Prostate gland (tissue), 2 donors: ENCODE data around the gene AIMP1. TPM values are rescaled to one million over a fixed set of nuclear protein-coding genes. Genes with fewer than 3 reads are reported as not detected.

Experiments
- DNase-seq: peaks from one replicate; pipeline ENCODE4 v3.0.0-alpha.2; 2019; ENCODE audit warnings: low spot score
- H3K27ac ChIP-seq, 2 donors: fragments of 200-600 bp; sonication (generic); 2 replicates each; pipeline ENCODE4 v1.5.1; 2017 to 2019
- H3K27me3 ChIP-seq: fragments of 200-600 bp; sonication (generic); replicated peaks from 2 replicates; pipeline ENCODE4 v1.5.1; 2019; ENCODE audit not compliant: insufficient read depth
- H3K36me3 ChIP-seq, 2 donors: fragments of 200-600 bp; sonication (generic); 1 replicate in 1 of 2; 2 replicates in 1 of 2; pipeline versions ENCODE4 v1.5.1 to v1.8.1; 2017 to 2019
- H3K4me1 ChIP-seq: fragments of 200-600 bp; sonication (generic); replicated peaks from 2 replicates; pipeline ENCODE4 v1.5.1; 2019
- H3K4me3 ChIP-seq, 2 donors: fragments of 200-600 bp; sonication (generic); 2 replicates each; pipeline ENCODE4 v1.5.1; 2017 to 2019
- H3K9me3 ChIP-seq: fragments of 200-600 bp; sonication (generic); 2 replicates; pipeline ENCODE4 v1.5.1; 2017
- CTCF ChIP-seq, 4 experiments: fragments of 200-600 bp in 2 of 4; fragments of 450-650 bp in 2 of 4; sonication (generic) in 2 of 4; IDR thresholded peaks; 1 replicate in 3 of 4; 2 replicates in 1 of 4; pipeline ENCODE4 v1.5.1; 2016 to 2019; ENCODE audit warnings: antibody characterized with exemption in 4 of 4, mild to moderate bottlenecking in 2 of 4, moderate library complexity in 2 of 4
- POLR2A ChIP-seq: fragments of 450-650 bp; IDR thresholded peaks from one replicate; pipeline ENCODE4 v1.6.1; 2016; ENCODE audit warnings: antibody characterized with exemption, mild to moderate bottlenecking
- POLR2AphosphoS5 ChIP-seq: sonication (generic); formaldehyde crosslinking; IDR thresholded peaks from one replicate; pipeline ENCODE4 v1.6.1; 2017; ENCODE audit warnings: antibody characterized with exemption
- WGBS: methylation state at CpG from one replicate; pipeline ENCODE4 v1.1.5; 2018; 5-methylcytosine and 5-hydroxymethylcytosine counted together
- intact Hi-C: fragments of 100-400 bp; cut with DNase I; formaldehyde crosslinking; loops from one replicate; pipeline ENCODE4 v1.14.2; 2022
- total RNA-seq, 2 donors: library from RNA; depleted of rRNA; stranded (reverse); fragments of >200 nt; gene quantifications; one replicate each; pipeline ENCODE4 v1.1.0, GENCODE V29; 2016

The AIMP1 gene
- total RNA-seq, 2 donors from 2014 or later, result 20.5 to 32.4 TPM

DNA sequence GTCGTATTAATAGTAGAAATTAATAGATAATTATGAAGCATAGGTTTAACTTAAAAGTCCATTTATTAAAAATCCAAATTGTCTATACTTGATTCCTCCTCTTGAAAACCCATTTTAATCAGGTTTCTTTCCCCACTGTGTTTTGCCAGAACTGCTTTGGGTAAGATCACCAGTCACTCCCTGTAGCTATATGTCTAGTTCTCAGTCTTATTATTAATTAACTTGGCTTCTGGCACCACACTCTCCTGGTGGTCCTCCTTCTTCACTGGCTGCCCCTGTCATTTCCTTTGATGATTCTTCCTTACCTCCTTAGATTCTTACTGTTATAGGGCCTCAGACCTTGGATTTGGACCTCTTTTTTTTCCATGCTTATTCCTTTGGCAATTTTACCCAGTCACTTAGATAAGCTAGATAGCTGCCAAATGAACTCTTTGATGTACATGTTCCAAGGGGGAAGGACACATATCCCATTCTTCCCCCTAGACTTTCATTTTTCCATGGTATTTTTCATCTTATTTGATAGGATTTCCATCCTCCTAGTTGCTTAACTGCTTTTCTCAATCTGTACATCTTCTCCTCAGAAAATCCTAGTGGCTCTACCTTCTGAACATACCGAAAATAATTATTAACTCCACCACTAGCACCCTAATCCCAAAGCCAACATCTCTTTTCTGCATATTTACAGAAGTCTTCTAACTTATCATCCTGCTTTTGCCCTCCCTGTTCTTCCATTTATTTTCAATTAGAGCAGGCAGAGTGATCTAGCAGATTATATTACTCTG, 27.7 kb downstream of the AIMP1 start:
- intact Hi-C loops, result no loop called here
- Histone ChIP-seq H3K9me3 (no peaks in the 10 kb centered on the region), H3K27ac (no peak overlapping the region), H3K4me1 (no peaks in the 10 kb centered on the region), H3K36me3 (no peaks in the 10 kb centered on the region), H3K4me3 (no peak overlapping the region), H3K27me3 (no peaks in the 10 kb centered on the region)
- no peak for DNase-seq
- TF ChIP-seq POLR2AphosphoS5 (no peak), CTCF (IDR thresholded peaks at IDR 0.05) (no peak), POLR2A (no peak)
- WGBS, result 97% methylated on average over 2 of the region's 2 CpGs

DNA sequence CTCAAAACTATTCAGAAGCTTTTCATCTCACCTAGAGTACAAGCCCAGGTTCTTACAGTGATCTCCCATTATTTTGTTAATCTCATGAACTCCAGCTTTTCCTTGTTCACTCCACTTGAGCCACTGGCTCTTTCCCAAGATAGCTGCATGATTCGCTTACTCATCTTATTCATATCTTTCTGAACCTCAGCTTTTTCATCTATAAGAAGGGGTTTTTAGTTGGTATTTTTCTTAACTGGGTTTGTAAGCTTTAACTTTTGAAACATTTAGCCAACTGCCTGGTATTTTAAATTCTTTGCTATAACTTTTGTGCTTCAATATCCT, 28.3 kb downstream of the AIMP1 start:
- no peaks in the 10 kb centered on the region for H3K4me1 ChIP-seq
- H3K9me3 ChIP-seq, result no peaks in the 10 kb centered on the region
- no peak for DNase-seq
- no peak overlapping the region for H3K4me3 ChIP-seq
- WGBS, result 92% methylated on average over 1 of the region's 1 CpG
- H3K27me3 ChIP-seq, result no peaks in the 10 kb centered on the region
- intact Hi-C loops, result no loop called here
- no peak for TF ChIP-seq POLR2AphosphoS5
- TF ChIP-seq CTCF (IDR thresholded peaks at IDR 0.05), result no peak
- TF ChIP-seq POLR2A, result no peak
- H3K27ac ChIP-seq, result no peak overlapping the region
- no peaks in the 10 kb centered on the region for H3K36me3 ChIP-seq

GRCh38 chr4:106347167-106347566, 30.8 kb downstream of the AIMP1 start:
- intact Hi-C loops, result no loop called here
- no peak for DNase-seq
- Histone ChIP-seq H3K27ac (no peak overlapping the region), H3K9me3 (no peaks in the 10 kb centered on the region), H3K36me3 (no peaks in the 10 kb centered on the region), H3K4me1 (no peaks in the 10 kb centered on the region), H3K4me3 (no peak overlapping the region), H3K27me3 (no peaks in the 10 kb centered on the region)
- 100% methylated on average over 1 of the region's 1 CpG for WGBS
- TF ChIP-seq CTCF (IDR thresholded peaks at IDR 0.05) (no peak), POLR2A (no peak), POLR2AphosphoS5 (no peak)

DNA sequence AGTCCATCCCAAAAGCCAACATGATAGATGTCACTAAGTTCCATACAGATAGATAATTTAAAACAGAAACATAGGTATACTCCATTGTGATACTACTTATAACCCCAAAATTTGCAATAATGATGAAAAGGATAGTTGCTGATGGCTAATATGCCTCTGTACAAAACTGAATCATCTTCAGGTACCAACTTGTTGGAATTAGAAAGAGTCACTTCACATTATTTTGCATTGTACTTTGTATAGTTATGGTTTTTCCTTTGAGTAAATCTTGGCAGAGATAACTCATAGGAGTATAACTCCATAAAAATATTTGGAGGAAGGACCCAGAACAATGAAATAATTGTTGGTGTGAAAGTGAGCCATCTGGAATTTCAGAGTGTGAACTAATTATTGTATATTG, 34.7 kb downstream of the AIMP1 start:
- no peak for TF ChIP-seq POLR2AphosphoS5
- no peak for TF ChIP-seq CTCF (IDR thresholded peaks at IDR 0.05)
- TF ChIP-seq POLR2A, result no peak
- H3K9me3 ChIP-seq, result no peaks in the 10 kb centered on the region
- intact Hi-C loops, result no loop called here
- H3K27ac ChIP-seq, result no peak overlapping the region
- H3K4me3 ChIP-seq, result no peak overlapping the region
- no peaks in the 10 kb centered on the region for H3K27me3 ChIP-seq
- no peak for DNase-seq
- no peaks in the 10 kb centered on the region for H3K36me3 ChIP-seq
- no peaks in the 10 kb centered on the region for H3K4me1 ChIP-seq

- H3K4me3 ChIP-seq, result no peak overlapping the region
- no peaks in the 10 kb centered on the region for H3K9me3 ChIP-seq
- H3K27ac ChIP-seq, result no peak overlapping the region
- H3K27me3 ChIP-seq, result no peaks in the 10 kb centered on the region
- no peaks in the 10 kb centered on the region for H3K36me3 ChIP-seq
- no peak for DNase-seq
- no peaks in the 10 kb centered on the region for H3K4me1 ChIP-seq
- WGBS, result 94% methylated on average over 1 of the region's 1 CpG
- TF ChIP-seq CTCF (IDR thresholded peaks at IDR 0.05), result no peak
- no peak for TF ChIP-seq POLR2AphosphoS5
- no peak for TF ChIP-seq POLR2A
- intact Hi-C loops, result no loop called here
Observed at GRCh38 chr4:106353786-106354185, 37.4 kb downstream of the AIMP1 start.
